HEK293 (cell line): ENCODE data around the gene CMTM5.
A peak's percentile ranks its signal among the peaks of the same experiment; 100 is the strongest.

Experiments used
- CTCF ChIA-PET: fragments of 350-600 bp; formaldehyde crosslinking; extraction: SDS; loops from one replicate; lab custom pipeline; 2021; ENCODE audit warnings: antibody characterized with exemption; lab: Yijun Ruan, JAX
- POLR2A ChIA-PET: fragments of 300-600 bp; formaldehyde crosslinking; extraction: SDS; loops from one replicate; lab custom pipeline; 2020; ENCODE audit warnings: antibody characterized with exemption, inconsistent platforms; lab: Yijun Ruan, JAX
- H3K27ac ChIP-seq: fragments of 200-500 bp; sonication (Bioruptor generic); 2 replicates; pipeline ENCODE4 v1.5.1; 2014; ENCODE audit warnings: low read depth, low read length, control low read depth, inconsistent platforms; ENCODE audit errors: extremely low read depth
- H3K36me3 ChIP-seq, 2 experiments: fragments of 200-500 bp in 1 of 2; sonication (Bioruptor generic) in 1 of 2; 1 replicate in 1 of 2; 2 replicates in 1 of 2; pipeline ENCODE4 v1.5.1; 2014 to 2017; ENCODE audit warnings: inconsistent platforms in 2 of 2, low read length in 2 of 2; ENCODE audit not compliant: control insufficient read depth in 2 of 2, insufficient read depth in 1 of 2
- H3K4me1 ChIP-seq: fragments of 200-500 bp; sonication (Bioruptor generic); 2 replicates; pipeline ENCODE4 v1.5.1; 2014; ENCODE audit warnings: mild to moderate bottlenecking, low read length, inconsistent platforms; ENCODE audit not compliant: control insufficient read depth, insufficient read depth
- H3K4me3 ChIP-seq: 2 replicates; pipeline ENCODE4 v1.5.1; 2011; ENCODE audit warnings: low read depth, mild to moderate bottlenecking, control low read depth, low read length, moderate library complexity
- H3K9me3 ChIP-seq: fragments of 200-500 bp; sonication (Bioruptor generic); 2 replicates; pipeline ENCODE4 v1.5.1; 2014; ENCODE audit warnings: low read depth, low read length, inconsistent platforms; ENCODE audit not compliant: control insufficient read depth, insufficient read depth
- AEBP2 ChIP-seq: fragments of 450-650 bp; formaldehyde crosslinking; IDR thresholded peaks from 2 replicates; pipeline ENCODE4 v1.5.1; 2016; ENCODE audit warnings: missing biosample characterization, missing genetic modification characterization, borderline replicate concordance
- ZBTB10 ChIP-seq: fragments of 450-650 bp; formaldehyde crosslinking; IDR thresholded peaks from 2 replicates; pipeline ENCODE4 v1.5.1; 2016; ENCODE audit warnings: missing biosample characterization, missing genetic modification characterization
- ZBTB17 ChIP-seq: fragments of 450-650 bp; formaldehyde crosslinking; IDR thresholded peaks from 2 replicates; pipeline ENCODE4 v1.5.1; 2016; ENCODE audit warnings: missing biosample characterization, missing genetic modification characterization
- ZFP41 ChIP-seq: fragments of 450-650 bp; formaldehyde crosslinking; IDR thresholded peaks from 2 replicates; pipeline ENCODE4 v1.5.1; 2016; ENCODE audit warnings: missing biosample characterization, missing genetic modification characterization, borderline replicate concordance
- ZNF324 ChIP-seq: fragments of 450-650 bp; formaldehyde crosslinking; IDR thresholded peaks from 2 replicates; pipeline ENCODE4 v1.5.1; 2016; ENCODE audit warnings: missing biosample characterization, missing genetic modification characterization
- ZNF394 ChIP-seq: fragments of 450-650 bp; formaldehyde crosslinking; IDR thresholded peaks from 2 replicates; pipeline ENCODE4 v1.5.1; 2016; ENCODE audit warnings: missing biosample characterization, missing genetic modification characterization, mild to moderate bottlenecking, moderate library complexity, borderline replicate concordance
- ZNF416 ChIP-seq: fragments of 450-650 bp; formaldehyde crosslinking; IDR thresholded peaks from 2 replicates; pipeline ENCODE4 v1.5.1; 2016; ENCODE audit warnings: missing biosample characterization, missing genetic modification characterization
- ZNF433 ChIP-seq: fragments of 450-650 bp; formaldehyde crosslinking; IDR thresholded peaks from 2 replicates; pipeline ENCODE4 v1.5.1; 2016; ENCODE audit warnings: missing biosample characterization, missing genetic modification characterization, low read depth
- ZNF639 ChIP-seq: fragments of 450-650 bp; formaldehyde crosslinking; IDR thresholded peaks from 2 replicates; pipeline ENCODE4 v1.5.1; 2016; ENCODE audit warnings: missing biosample characterization, missing genetic modification characterization
- ZNF664 ChIP-seq: fragments of 450-650 bp; formaldehyde crosslinking; IDR thresholded peaks from 2 replicates; pipeline ENCODE4 v1.5.1; 2016; ENCODE audit warnings: missing biosample characterization, missing genetic modification characterization
- ZNF701 ChIP-seq: fragments of 450-650 bp; formaldehyde crosslinking; IDR thresholded peaks from 2 replicates; pipeline ENCODE4 v1.5.1; 2016; ENCODE audit warnings: missing biosample characterization, missing genetic modification characterization
- ZNF704 ChIP-seq: fragments of 450-650 bp; formaldehyde crosslinking; IDR thresholded peaks from 2 replicates; pipeline ENCODE4 v1.5.1; 2016; ENCODE audit warnings: missing biosample characterization, missing genetic modification characterization
- ZNF792 ChIP-seq: fragments of 450-650 bp; formaldehyde crosslinking; IDR thresholded peaks from 2 replicates; pipeline ENCODE4 v1.5.1; 2016; ENCODE audit warnings: missing biosample characterization, missing genetic modification characterization
- TF ChIP-seq, protein P1 (sequence below): fragments of 450-650 bp; formaldehyde crosslinking; IDR thresholded peaks from 2 replicates; pipeline ENCODE4 v1.5.1; 2017; ENCODE audit warnings: missing biosample characterization, missing genetic modification characterization
- TF ChIP-seq, protein P2 (sequence below): fragments of 450-650 bp; formaldehyde crosslinking; IDR thresholded peaks from 2 replicates; pipeline ENCODE4 v1.5.1; 2016; ENCODE audit warnings: missing biosample characterization, missing genetic modification characterization
- TF ChIP-seq, protein P3 (sequence below): fragments of 450-650 bp; formaldehyde crosslinking; IDR thresholded peaks from 2 replicates; pipeline ENCODE4 v1.5.1; 2016; ENCODE audit warnings: missing biosample characterization, missing genetic modification characterization, low read depth

CMTM5 gene

GRCh38 chr14:23407516-23408306, 30.9 kb downstream of the CMTM5 start, which contains the start of gene MYH6:
MYH6 (minus strand) TSS chr14:23408273; CDS start chr14:23407223, 1,050 bp downstream.
- no peak for TF ChIP-seq ZNF416 (tag by site-specific recombination)
- TF ChIP-seq ZBTB10 (tag by site-specific recombination) = no peak
- TF ChIP-seq ZBTB17 (tag by site-specific recombination) = peak; percentile 55; the same call in 1 of the 2 replicates
- TF ChIP-seq, all 188 proteins: peak for 1
- POLR2A ChIA-PET = no interaction called here
- H3K27ac ChIP-seq = no peak within 1 kb of the TSS
- CTCF ChIA-PET = no interaction called here
- H3K4me3 ChIP-seq = no peak within 1 kb of the TSS
- no peaks in the 10 kb centered on the region for H3K36me3 ChIP-seq
- no peaks in the 10 kb centered on the region for H3K9me3 ChIP-seq
- no peaks in the 10 kb centered on the region for H3K4me1 ChIP-seq

DNA sequence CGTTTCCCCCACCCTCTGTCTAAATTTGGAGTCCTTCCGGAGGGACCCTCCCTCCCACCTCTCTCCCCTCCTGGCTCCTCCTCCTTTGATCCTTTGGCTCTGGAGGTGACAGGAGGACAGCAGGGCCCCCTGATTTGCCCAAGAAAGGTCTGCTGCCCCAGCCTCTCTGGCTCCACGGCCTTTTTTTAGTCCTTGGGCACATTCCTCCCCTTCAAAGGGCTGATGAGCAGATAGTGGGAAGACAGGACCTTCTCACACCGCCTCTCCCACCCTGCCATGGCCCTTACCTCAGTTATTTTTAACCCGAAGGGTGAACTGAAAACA, 31.4 kb downstream of the CMTM5 start:
- no peaks in the 10 kb centered on the region for H3K4me1 ChIP-seq
- no peaks in the 10 kb centered on the region for H3K9me3 ChIP-seq
- CTCF ChIA-PET = no interaction called here
- POLR2A ChIA-PET = no interaction called here
- H3K27ac ChIP-seq = no peak overlapping the region
- no peak overlapping the region for H3K4me3 ChIP-seq
- H3K36me3 ChIP-seq = no peaks in the 10 kb centered on the region
- TF ChIP-seq, protein P1, sequence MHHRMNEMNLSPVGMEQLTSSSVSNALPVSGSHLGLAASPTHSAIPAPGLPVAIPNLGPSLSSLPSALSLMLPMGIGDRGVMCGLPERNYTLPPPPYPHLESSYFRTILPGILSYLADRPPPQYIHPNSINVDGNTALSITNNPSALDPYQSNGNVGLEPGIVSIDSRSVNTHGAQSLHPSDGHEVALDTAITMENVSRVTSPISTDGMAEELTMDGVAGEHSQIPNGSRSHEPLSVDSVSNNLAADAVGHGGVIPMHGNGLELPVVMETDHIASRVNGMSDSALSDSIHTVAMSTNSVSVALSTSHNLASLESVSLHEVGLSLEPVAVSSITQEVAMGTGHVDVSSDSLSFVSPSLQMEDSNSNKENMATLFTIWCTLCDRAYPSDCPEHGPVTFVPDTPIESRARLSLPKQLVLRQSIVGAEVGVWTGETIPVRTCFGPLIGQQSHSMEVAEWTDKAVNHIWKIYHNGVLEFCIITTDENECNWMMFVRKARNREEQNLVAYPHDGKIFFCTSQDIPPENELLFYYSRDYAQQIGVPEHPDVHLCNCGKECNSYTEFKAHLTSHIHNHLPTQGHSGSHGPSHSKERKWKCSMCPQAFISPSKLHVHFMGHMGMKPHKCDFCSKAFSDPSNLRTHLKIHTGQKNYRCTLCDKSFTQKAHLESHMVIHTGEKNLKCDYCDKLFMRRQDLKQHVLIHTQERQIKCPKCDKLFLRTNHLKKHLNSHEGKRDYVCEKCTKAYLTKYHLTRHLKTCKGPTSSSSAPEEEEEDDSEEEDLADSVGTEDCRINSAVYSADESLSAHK (tag by site-specific recombination) = no peak
- TF ChIP-seq ZNF701 (tag by site-specific recombination) (no peak), ZFP41 (no peak), ZNF639 (tag by site-specific recombination) (no peak), ZNF324 (tag by site-specific recombination) (no peak), ZNF792 (tag by site-specific recombination) (no peak), AEBP2 (tag by site-specific recombination) (no peak), ZNF704 (no peak), ZNF433 (no peak), ZNF664 (tag by site-specific recombination) (no peak), ZNF394 (tag by site-specific recombination) (no peak)
- TF ChIP-seq, protein P2, sequence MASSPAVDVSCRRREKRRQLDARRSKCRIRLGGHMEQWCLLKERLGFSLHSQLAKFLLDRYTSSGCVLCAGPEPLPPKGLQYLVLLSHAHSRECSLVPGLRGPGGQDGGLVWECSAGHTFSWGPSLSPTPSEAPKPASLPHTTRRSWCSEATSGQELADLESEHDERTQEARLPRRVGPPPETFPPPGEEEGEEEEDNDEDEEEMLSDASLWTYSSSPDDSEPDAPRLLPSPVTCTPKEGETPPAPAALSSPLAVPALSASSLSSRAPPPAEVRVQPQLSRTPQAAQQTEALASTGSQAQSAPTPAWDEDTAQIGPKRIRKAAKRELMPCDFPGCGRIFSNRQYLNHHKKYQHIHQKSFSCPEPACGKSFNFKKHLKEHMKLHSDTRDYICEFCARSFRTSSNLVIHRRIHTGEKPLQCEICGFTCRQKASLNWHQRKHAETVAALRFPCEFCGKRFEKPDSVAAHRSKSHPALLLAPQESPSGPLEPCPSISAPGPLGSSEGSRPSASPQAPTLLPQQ (tag by site-specific recombination) = no peak
- TF ChIP-seq, protein P3, sequence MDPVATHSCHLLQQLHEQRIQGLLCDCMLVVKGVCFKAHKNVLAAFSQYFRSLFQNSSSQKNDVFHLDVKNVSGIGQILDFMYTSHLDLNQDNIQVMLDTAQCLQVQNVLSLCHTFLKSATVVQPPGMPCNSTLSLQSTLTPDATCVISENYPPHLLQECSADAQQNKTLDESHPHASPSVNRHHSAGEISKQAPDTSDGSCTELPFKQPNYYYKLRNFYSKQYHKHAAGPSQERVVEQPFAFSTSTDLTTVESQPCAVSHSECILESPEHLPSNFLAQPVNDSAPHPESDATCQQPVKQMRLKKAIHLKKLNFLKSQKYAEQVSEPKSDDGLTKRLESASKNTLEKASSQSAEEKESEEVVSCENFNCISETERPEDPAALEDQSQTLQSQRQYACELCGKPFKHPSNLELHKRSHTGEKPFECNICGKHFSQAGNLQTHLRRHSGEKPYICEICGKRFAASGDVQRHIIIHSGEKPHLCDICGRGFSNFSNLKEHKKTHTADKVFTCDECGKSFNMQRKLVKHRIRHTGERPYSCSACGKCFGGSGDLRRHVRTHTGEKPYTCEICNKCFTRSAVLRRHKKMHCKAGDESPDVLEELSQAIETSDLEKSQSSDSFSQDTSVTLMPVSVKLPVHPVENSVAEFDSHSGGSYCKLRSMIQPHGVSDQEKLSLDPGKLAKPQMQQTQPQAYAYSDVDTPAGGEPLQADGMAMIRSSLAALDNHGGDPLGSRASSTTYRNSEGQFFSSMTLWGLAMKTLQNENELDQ (tag by site-specific recombination) = no peak
